H9 (cell line): ENCODE measurements around the gene PHF21A. TPM values are rescaled to one million over a fixed set of nuclear protein-coding genes. Genes with fewer than 3 reads are reported as not detected.

Experiments used
- DNase-seq: peaks from one replicate; pipeline ENCODE4 v3.0.0-alpha.2; 2017
- H2AFZ ChIP-seq: one replicate; pipeline ENCODE4 v1.6.1; 2013; ENCODE audit warnings: mild to moderate bottlenecking, low read length, control low read depth, moderate library complexity
- H2AK5ac ChIP-seq: 2 replicates; pipeline ENCODE4 v1.6.1; 2013; ENCODE audit warnings: low read length, control low read depth, mixed read lengths; ENCODE audit not compliant: insufficient read length
- H2BK120ac ChIP-seq: one replicate; pipeline ENCODE4 v1.6.1; 2013; ENCODE audit warnings: low read depth, mild to moderate bottlenecking, low read length, control low read depth, inconsistent platforms; ENCODE audit not compliant: poor library complexity, severe bottlenecking
- H2BK12ac ChIP-seq: 2 replicates; pipeline ENCODE4 v1.6.1; 2013; ENCODE audit warnings: low read length, control low read depth, mixed read lengths, low read depth; ENCODE audit not compliant: insufficient read length
- H2BK15ac ChIP-seq: 2 replicates; pipeline ENCODE4 v1.6.1; 2013; ENCODE audit warnings: low read depth, low read length, control low read depth
- H2BK20ac ChIP-seq: one replicate; pipeline ENCODE4 v1.6.1; 2013; ENCODE audit warnings: low read depth, mild to moderate bottlenecking, low read length, control low read depth, inconsistent platforms; ENCODE audit not compliant: poor library complexity, severe bottlenecking
- H2BK5ac ChIP-seq: 2 replicates; pipeline ENCODE4 v1.6.1; 2013; ENCODE audit warnings: low read length, control low read depth, mixed read lengths; ENCODE audit not compliant: insufficient read length
- H3K14ac ChIP-seq: 2 replicates; pipeline ENCODE4 v1.6.1; 2013; ENCODE audit warnings: low read length, control low read depth; ENCODE audit not compliant: insufficient read depth
- H3K18ac ChIP-seq: 2 replicates; pipeline ENCODE4 v1.6.1; 2013; ENCODE audit warnings: low read depth, mild to moderate bottlenecking, mixed read lengths, low read length, control low read depth; ENCODE audit not compliant: insufficient read length
- H3K23ac ChIP-seq: 2 replicates; pipeline ENCODE4 v1.6.1; 2013; ENCODE audit warnings: low read length, control low read depth, mixed read lengths, low read depth; ENCODE audit not compliant: insufficient read length
- H3K23me2 ChIP-seq: 2 replicates; pipeline ENCODE4 v1.6.1; 2013; ENCODE audit warnings: low read depth, mild to moderate bottlenecking, mixed read lengths, low read length, control low read depth; ENCODE audit not compliant: insufficient read length, poor library complexity, severe bottlenecking
- H3K27ac ChIP-seq: 2 replicates; pipeline ENCODE4 v1.5.1; 2013; ENCODE audit warnings: low read length, control low read depth, mixed read lengths, low read depth; ENCODE audit not compliant: insufficient read length
- H3K27me3 ChIP-seq: 2 replicates; pipeline ENCODE4 v1.6.1; 2013; ENCODE audit warnings: low read length, control low read depth, inconsistent platforms; ENCODE audit not compliant: insufficient read depth
- H3K4ac ChIP-seq: 2 replicates; pipeline ENCODE4 v1.6.1; 2013; ENCODE audit warnings: low read depth, mild to moderate bottlenecking, control low read depth, inconsistent platforms, low read length, moderate library complexity
- H3K4me1 ChIP-seq: 2 replicates; pipeline ENCODE4 v1.6.1; 2013; ENCODE audit warnings: low read length, control low read depth, inconsistent platforms; ENCODE audit not compliant: insufficient read depth
- H3K4me2 ChIP-seq: 2 replicates; pipeline ENCODE4 v1.6.1; 2013; ENCODE audit warnings: low read length, control low read depth, mixed read lengths; ENCODE audit not compliant: insufficient read length, insufficient read depth
- H3K56ac ChIP-seq: 2 replicates; pipeline ENCODE4 v1.6.1; 2013; ENCODE audit warnings: low read depth, mild to moderate bottlenecking, mixed read lengths, low read length, control low read depth; ENCODE audit not compliant: insufficient read length
- H3K79me1 ChIP-seq: 2 replicates; pipeline ENCODE4 v1.6.1; 2013; ENCODE audit warnings: low read depth, mild to moderate bottlenecking, moderate library complexity, low read length, control low read depth, inconsistent platforms; ENCODE audit not compliant: insufficient read depth, poor library complexity, severe bottlenecking
- H3K79me2 ChIP-seq: 2 replicates; pipeline ENCODE4 v1.6.1; 2013; ENCODE audit warnings: low read length, control low read depth, inconsistent platforms; ENCODE audit not compliant: insufficient read depth
- H3K9ac ChIP-seq: 2 replicates; pipeline ENCODE4 v1.6.1; 2013; ENCODE audit warnings: low read length, control low read depth, mixed read lengths; ENCODE audit not compliant: insufficient read length; ENCODE audit errors: extremely low read depth
- H3K9me3 ChIP-seq: one replicate; pipeline ENCODE4 v1.6.1; 2013; ENCODE audit warnings: low read depth, low read length, inconsistent platforms; ENCODE audit not compliant: control insufficient read depth
- H3T11ph ChIP-seq: one replicate; pipeline ENCODE4 v1.6.1; 2013; ENCODE audit warnings: mild to moderate bottlenecking, low read length, control low read depth, inconsistent platforms
- H4K20me1 ChIP-seq: one replicate; pipeline ENCODE4 v1.6.1; 2013; ENCODE audit not compliant: control insufficient read depth, insufficient read length, insufficient read depth
- H4K5ac ChIP-seq: 2 replicates; pipeline ENCODE4 v1.6.1; 2013; ENCODE audit warnings: low read depth, mild to moderate bottlenecking, mixed read lengths, low read length, control low read depth; ENCODE audit not compliant: insufficient read length
- H4K8ac ChIP-seq: replicated peaks from 2 replicates; pipeline ENCODE4 v1.6.1; 2013; ENCODE audit warnings: low read length, control low read depth, mixed read lengths, low read depth; ENCODE audit not compliant: insufficient read length
- H4K91ac ChIP-seq: 2 replicates; pipeline ENCODE4 v1.6.1; 2013; ENCODE audit warnings: low read depth, mild to moderate bottlenecking, moderate library complexity, mixed read lengths, low read length, control low read depth; ENCODE audit not compliant: insufficient read length
- H3K27ac Mint-ChIP-seq, 3 experiments: 2 replicates in 2 of 3; 3 replicates in 1 of 3; pipeline ENCODE4 v1.8.0; 2020 to 2021; ENCODE audit warnings: mixed read lengths in 3 of 3, mild to moderate bottlenecking in 1 of 3, moderate library complexity in 1 of 3
- H3K27me3 Mint-ChIP-seq: 2 replicates; pipeline ENCODE4 v1.8.0; 2021; ENCODE audit warnings: low read depth, mild to moderate bottlenecking, moderate library complexity, mixed read lengths
- H3K36me3 Mint-ChIP-seq, 3 experiments: 2 replicates in 2 of 3; 3 replicates in 1 of 3; pipeline ENCODE4 v1.8.0; 2020 to 2021; ENCODE audit warnings: low read depth in 3 of 3, mixed read lengths in 3 of 3; ENCODE audit not compliant: insufficient read depth in 1 of 3
- H3K4me1 Mint-ChIP-seq, 2 experiments: 2 replicates each; pipeline ENCODE4 v1.8.0; 2020; ENCODE audit warnings: mixed read lengths in 2 of 2
- H3K4me3 Mint-ChIP-seq, 2 experiments: 2 replicates in 1 of 2; 3 replicates in 1 of 2; pipeline ENCODE4 v1.8.0; 2020 to 2021; ENCODE audit warnings: mild to moderate bottlenecking in 2 of 2, mixed read lengths in 2 of 2, moderate library complexity in 1 of 2
- H3K9me3 Mint-ChIP-seq, 2 experiments: 2 replicates in 1 of 2; 3 replicates in 1 of 2; pipeline ENCODE4 v1.8.0; 2020; ENCODE audit warnings: mild to moderate bottlenecking in 2 of 2, mixed read lengths in 2 of 2, moderate library complexity in 1 of 2
- CTCF ChIP-seq: fragments of 200-600 bp; sonication (generic); conservative IDR thresholded peaks from 3 replicates; pipeline ENCODE4 v1.8.0; 2021; ENCODE audit warnings: antibody characterized with exemption, mild to moderate bottlenecking
- WGBS: extraction: QIAGEN DNeasy Blood & Tissue Kit; methylation state at CpG from one replicate; pipeline ENCODE4 v1.1.7; 2013; ENCODE audit warnings: missing lambda C conversion rate, low lambda C conversion rate, mixed read lengths; ENCODE audit not compliant: insufficient read length; ENCODE audit errors: extremely low coverage; 5-methylcytosine and 5-hydroxymethylcytosine counted together
- total RNA-seq: library from RNA; stranded (reverse); gene quantifications from 2 replicates; pipeline ENCODE4 v1.2.1, GENCODE V29; 2021

Gene PHF21A
- total RNA-seq, 1 experiment from 2014 or later: 33.8 TPM

DNA sequence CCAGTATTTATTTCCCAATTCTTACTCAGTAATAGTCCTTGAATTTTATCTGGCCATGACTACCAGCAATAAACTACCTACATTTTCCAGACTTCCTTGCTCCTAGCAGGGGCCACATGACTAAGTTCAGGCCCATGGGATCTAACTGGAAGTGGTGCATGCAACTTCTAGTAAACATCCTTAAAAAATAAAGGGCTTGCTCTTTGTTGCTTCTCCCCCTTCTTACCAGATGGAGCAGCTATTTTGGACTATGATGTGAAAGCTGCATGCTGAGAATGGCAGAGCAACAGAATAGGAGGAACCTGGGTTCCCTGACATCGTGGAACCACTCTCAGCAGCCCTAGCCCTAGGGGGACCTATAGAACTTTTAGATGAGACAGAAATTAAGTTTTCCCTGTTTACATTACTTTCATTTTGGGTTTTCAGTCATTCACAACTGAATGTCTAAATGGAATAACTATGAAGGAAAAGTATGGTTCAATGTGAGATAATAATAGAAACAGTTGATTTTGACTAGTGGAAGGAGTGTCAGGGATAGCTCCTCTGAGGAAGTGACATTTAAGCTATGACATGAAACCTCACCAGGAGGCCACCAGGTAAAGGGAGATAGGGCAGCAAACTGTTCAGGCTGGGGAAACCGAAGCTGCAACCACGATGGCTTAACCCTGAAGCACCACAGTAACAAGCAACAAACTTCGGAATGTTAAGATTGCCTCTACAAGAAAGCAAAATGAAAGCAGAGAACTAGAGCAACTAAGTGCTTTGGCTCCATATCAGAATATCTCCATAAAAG, 48.9 kb downstream of the PHF21A start:
- Mint-ChIP-seq H3K4me1 (peaks cover 6 to 17% of the 10 kb centered on the region in 2 experiments), H3K4me3 (no peak overlapping the region), H3K27me3 (no peaks in the 10 kb centered on the region), H3K36me3 (peaks cover 0 to 18% (median 16%) of the 10 kb centered on the region in 3 experiments; a peak in 6 of 7 replicates), H3K9me3 (no peaks in the 10 kb centered on the region), H3K27ac (peak overlapping the region; percentile 25 to 92 (median 38); a peak in 3 of 7 replicates)
- no peak overlapping the region for H3K18ac ChIP-seq
- no peak for DNase-seq
- H3K79me1 ChIP-seq: no peaks in the 10 kb centered on the region
- no CpG with 5 or more reads among the region's 4 CpGs for WGBS
- H3K23ac ChIP-seq: no peak overlapping the region
- H3K9ac ChIP-seq: no peak overlapping the region
- H2AFZ ChIP-seq: no peak overlapping the region
- H2BK12ac ChIP-seq: no peak overlapping the region
- no peak overlapping the region for H4K5ac ChIP-seq
- H3K23me2 ChIP-seq: no peaks in the 10 kb centered on the region
- no peaks in the 10 kb centered on the region for H3K27me3 ChIP-seq
- H3K4me2 ChIP-seq: no peak overlapping the region
- no peak overlapping the region for H3K4ac ChIP-seq
- H2AK5ac ChIP-seq: no peak overlapping the region
- no peaks in the 10 kb centered on the region for H4K20me1 ChIP-seq
- no peak overlapping the region for H2BK5ac ChIP-seq
- H3K27ac ChIP-seq: no peak overlapping the region
- no peak overlapping the region for H3T11ph ChIP-seq
- no peaks in the 10 kb centered on the region for H3K79me2 ChIP-seq
- TF ChIP-seq CTCF: no peak
- H4K8ac ChIP-seq: no peak overlapping the region
- no peak overlapping the region for H2BK15ac ChIP-seq
- H4K91ac ChIP-seq: no peak overlapping the region
- H3K9me3 ChIP-seq: no peaks in the 10 kb centered on the region
- no peak overlapping the region for H3K14ac ChIP-seq
- H2BK120ac ChIP-seq: no peak overlapping the region
- H3K56ac ChIP-seq: no peak overlapping the region
- no peak overlapping the region for H2BK20ac ChIP-seq
- no peaks in the 10 kb centered on the region for H3K4me1 ChIP-seq
